Measurements from ENCODE around the gene DYDC2.

DNA sequence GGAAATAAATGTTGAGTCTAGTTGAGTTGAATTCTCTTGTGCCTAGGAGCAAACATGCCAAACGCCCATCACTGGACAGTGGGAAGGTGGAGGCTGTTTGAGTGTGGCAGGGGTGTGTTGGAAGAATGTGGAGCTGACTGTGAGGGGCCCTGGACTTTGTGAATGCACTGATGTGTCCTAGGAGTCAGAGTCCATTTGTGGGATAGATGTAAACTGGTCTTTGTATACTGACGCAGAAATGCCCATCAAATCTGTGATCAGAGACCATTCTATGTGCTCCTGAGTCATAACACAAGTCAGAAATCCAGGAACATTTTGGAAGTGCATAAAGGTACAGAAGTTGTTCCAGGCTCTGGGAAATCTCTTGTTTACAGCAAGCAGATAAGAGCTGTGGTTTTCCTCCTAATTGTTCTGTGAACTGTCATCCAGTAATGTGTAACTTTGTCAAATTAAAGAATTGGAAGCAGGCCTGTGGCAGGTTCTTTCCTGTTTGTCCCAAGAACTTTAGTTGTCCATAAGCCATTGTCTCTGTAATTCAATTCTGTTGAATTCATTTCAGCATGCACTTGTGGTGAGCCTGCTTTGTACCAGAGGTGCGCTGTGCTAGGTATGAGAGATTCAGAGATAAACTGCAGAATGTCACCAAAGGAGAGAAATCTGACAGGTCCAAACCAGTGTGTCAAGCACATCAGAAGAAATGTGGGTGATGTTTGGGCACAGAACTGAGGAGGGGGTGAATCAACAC, 59.3 kb downstream of the DYDC2 start:
- TF ChIP-seq, protein P1, sequence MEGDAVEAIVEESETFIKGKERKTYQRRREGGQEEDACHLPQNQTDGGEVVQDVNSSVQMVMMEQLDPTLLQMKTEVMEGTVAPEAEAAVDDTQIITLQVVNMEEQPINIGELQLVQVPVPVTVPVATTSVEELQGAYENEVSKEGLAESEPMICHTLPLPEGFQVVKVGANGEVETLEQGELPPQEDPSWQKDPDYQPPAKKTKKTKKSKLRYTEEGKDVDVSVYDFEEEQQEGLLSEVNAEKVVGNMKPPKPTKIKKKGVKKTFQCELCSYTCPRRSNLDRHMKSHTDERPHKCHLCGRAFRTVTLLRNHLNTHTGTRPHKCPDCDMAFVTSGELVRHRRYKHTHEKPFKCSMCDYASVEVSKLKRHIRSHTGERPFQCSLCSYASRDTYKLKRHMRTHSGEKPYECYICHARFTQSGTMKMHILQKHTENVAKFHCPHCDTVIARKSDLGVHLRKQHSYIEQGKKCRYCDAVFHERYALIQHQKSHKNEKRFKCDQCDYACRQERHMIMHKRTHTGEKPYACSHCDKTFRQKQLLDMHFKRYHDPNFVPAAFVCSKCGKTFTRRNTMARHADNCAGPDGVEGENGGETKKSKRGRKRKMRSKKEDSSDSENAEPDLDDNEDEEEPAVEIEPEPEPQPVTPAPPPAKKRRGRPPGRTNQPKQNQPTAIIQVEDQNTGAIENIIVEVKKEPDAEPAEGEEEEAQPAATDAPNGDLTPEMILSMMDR (conservative IDR thresholded peaks at IDR 0.05; ENCODE audit: low read length) = no peak
- TF ChIP-seq EZH2phosphoT487 (IDR thresholded peaks at IDR 0.05; ENCODE audit: borderline replicate concordance, low read depth, low read length) = no peak
